WI38 (cell line): ENCODE data around the gene ECPAS.

Experiments
- H3K4me3 ChIP-seq: 2 replicates; pipeline ENCODE4 v1.5.1; 2011; ENCODE audit warnings: low read depth, mild to moderate bottlenecking, control low read depth, low read length
- CTCF ChIP-seq: IDR thresholded peaks from 2 replicates; pipeline ENCODE4 v1.5.1; 2012; ENCODE audit warnings: low read depth, mild to moderate bottlenecking, control low read depth, low read length

The ECPAS gene

GRCh38 chr9:111431684-111432083 is 52.5 kb downstream of the ECPAS start:
- H3K4me3 ChIP-seq, result no peak overlapping the region
- no peak for TF ChIP-seq CTCF

- H3K4me3 ChIP-seq, result no peak overlapping the region
- TF ChIP-seq CTCF, result no peak
Observed at GRCh38 chr9:111429175-111429574, 55.0 kb downstream of the ECPAS start.

DNA sequence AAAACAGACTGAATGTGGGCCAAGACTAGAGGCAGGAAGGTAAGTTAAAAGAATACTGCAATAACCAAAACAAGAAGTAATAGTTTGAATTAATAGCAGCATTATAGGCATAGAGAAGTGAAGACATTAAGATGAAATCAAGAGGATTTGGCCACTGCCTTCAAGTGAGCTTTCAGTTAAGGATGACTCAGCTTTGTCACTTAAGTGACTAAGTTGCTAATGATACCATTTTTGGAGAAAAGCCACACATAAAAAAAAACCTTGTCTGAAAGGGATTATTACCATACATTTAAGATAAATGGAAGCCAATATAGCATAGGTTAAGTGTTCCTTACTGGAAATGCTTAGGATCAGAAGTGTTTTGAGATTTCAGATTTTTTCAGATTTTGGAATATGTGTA is 57.0 kb downstream of the ECPAS start:
- no peak overlapping the region for H3K4me3 ChIP-seq
- no peak for TF ChIP-seq CTCF

DNA sequence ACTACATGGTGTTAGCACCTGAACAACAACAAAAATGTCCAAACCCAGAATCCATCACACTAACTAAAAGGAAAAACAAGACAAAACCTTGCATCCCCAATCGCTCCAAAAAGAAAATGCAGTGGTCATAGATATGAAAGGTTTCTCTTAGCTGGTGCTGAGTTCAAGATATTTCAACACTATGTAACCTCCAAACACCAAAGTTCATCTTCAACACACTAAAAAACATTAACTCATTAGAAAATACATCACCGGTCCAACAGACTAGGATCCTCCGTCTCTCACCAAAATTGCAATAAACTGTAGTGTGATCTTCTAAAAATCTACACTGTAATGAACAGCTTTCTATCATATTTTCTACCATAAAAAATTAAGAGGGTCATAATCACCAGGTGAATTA is 60.8 kb downstream of the ECPAS start:
- H3K4me3 ChIP-seq, result no peak overlapping the region
- TF ChIP-seq CTCF, result no peak

- H3K4me3 ChIP-seq, result no peak overlapping the region
- TF ChIP-seq CTCF, result no peak
Observed at GRCh38 chr9:111414406-111414805, 69.8 kb downstream of the ECPAS start.

DNA sequence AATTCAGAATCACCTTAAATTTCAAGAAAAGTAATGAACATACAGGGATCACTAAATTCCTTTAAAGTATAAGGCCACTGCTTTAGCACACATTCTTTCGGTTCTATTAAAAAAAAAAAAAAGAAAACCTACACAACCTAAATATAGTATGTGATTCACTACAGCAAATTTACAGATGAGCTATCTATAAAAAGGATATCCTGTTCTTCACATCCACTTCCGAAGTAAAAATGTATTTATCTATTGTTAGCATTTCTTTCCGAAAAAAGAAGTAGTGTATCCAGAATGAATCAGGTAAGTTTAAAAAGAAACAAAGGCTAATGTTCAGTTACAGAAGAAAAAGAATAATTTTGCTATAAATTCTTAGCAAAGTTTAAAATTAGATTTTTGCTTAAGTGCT is 70.2 kb downstream of the ECPAS start:
- no peak overlapping the region for H3K4me3 ChIP-seq
- TF ChIP-seq CTCF, result no peak

DNA sequence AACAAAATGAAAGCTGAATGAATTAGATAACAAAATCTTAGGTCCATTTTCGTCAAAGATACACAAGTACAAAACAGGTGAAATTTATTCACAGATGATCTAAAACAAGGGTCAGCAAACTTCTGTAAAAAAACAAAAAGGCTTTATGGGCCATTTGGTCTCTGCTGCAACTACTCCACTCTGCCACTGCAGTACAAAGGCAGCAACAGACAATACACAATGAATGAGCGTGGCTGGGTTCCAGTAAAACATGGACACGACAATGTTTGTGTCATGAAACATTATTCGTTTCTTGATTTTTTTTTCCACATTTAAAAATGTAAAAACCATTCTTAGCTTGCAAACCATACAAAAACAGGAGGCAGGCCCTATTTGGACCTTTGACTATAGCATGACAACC is 71.9 kb downstream of the ECPAS start:
- no peak for TF ChIP-seq CTCF
- no peak overlapping the region for H3K4me3 ChIP-seq
